Measurements from ENCODE around the gene DGCR2. TPM values are rescaled to one million over a fixed set of nuclear protein-coding genes. Genes with fewer than 3 reads are reported as not detected.

DGCR2 gene
- total and polyA plus RNA-seq, 2 experiments from 2014 or later, result 18.5 to 83.0 TPM

DNA sequence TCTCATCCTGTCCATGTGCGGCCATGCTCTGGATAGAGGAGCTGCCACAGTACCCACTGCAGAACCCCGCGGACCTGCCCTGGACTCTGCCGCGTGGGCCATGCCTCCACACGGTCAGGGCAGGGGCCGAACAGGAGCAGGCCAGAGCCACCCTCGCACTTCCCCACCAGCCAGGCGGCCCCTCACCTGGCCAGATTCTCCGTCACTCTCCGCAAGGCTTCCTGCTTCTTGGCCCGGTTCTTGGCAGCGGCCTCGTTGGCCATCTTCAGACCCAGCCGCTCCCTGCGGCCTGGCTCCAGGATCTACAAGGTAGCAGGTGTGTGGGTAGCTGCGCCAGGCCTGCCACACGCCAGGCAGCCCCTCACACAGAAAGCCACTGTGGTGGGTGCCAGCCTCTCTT is 12.7 kb upstream of the DGCR2 start:
- H3K27me3 Mint-ChIP-seq (ENCODE audit: insufficient read depth, low read depth, poor library complexity), result peaks cover 7% of the 10 kb centered on the region
- ATAC-seq, result no peak
- H3K4me1 Mint-ChIP-seq, result peaks cover 7% of the 10 kb centered on the region; the same call in 1 of the 3 replicates
- no peak overlapping the region for H3K27ac Mint-ChIP-seq
- H3K9me2 ChIP-seq (ENCODE audit: insufficient read depth), result no peaks in the 10 kb centered on the region
- H3K4me2 ChIP-seq, result no peak overlapping the region
- no peak overlapping the region for H3K4me3 ChIP-seq
- no peak overlapping the region for H3K4me3 Mint-ChIP-seq
- no peak for DNase-seq (ENCODE audit: low spot score)
- H2AFZ ChIP-seq, result no peak overlapping the region
- H3K36me3 ChIP-seq (ENCODE audit: insufficient read depth), result no peaks in the 10 kb centered on the region
- H3K27ac ChIP-seq (ENCODE audit: low read depth), result no peak overlapping the region
- TF ChIP-seq, protein P1, sequence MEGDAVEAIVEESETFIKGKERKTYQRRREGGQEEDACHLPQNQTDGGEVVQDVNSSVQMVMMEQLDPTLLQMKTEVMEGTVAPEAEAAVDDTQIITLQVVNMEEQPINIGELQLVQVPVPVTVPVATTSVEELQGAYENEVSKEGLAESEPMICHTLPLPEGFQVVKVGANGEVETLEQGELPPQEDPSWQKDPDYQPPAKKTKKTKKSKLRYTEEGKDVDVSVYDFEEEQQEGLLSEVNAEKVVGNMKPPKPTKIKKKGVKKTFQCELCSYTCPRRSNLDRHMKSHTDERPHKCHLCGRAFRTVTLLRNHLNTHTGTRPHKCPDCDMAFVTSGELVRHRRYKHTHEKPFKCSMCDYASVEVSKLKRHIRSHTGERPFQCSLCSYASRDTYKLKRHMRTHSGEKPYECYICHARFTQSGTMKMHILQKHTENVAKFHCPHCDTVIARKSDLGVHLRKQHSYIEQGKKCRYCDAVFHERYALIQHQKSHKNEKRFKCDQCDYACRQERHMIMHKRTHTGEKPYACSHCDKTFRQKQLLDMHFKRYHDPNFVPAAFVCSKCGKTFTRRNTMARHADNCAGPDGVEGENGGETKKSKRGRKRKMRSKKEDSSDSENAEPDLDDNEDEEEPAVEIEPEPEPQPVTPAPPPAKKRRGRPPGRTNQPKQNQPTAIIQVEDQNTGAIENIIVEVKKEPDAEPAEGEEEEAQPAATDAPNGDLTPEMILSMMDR (conservative IDR thresholded peaks at IDR 0.05; ENCODE audit: low read depth in 2 of 2), result no peak
- no peak for TF ChIP-seq STAT1 (IDR thresholded peaks at IDR 0.05; ENCODE audit: unreplicated experiment)
- TF ChIP-seq, protein P2, sequence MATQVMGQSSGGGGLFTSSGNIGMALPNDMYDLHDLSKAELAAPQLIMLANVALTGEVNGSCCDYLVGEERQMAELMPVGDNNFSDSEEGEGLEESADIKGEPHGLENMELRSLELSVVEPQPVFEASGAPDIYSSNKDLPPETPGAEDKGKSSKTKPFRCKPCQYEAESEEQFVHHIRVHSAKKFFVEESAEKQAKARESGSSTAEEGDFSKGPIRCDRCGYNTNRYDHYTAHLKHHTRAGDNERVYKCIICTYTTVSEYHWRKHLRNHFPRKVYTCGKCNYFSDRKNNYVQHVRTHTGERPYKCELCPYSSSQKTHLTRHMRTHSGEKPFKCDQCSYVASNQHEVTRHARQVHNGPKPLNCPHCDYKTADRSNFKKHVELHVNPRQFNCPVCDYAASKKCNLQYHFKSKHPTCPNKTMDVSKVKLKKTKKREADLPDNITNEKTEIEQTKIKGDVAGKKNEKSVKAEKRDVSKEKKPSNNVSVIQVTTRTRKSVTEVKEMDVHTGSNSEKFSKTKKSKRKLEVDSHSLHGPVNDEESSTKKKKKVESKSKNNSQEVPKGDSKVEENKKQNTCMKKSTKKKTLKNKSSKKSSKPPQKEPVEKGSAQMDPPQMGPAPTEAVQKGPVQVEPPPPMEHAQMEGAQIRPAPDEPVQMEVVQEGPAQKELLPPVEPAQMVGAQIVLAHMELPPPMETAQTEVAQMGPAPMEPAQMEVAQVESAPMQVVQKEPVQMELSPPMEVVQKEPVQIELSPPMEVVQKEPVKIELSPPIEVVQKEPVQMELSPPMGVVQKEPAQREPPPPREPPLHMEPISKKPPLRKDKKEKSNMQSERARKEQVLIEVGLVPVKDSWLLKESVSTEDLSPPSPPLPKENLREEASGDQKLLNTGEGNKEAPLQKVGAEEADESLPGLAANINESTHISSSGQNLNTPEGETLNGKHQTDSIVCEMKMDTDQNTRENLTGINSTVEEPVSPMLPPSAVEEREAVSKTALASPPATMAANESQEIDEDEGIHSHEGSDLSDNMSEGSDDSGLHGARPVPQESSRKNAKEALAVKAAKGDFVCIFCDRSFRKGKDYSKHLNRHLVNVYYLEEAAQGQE (IDR thresholded peaks at IDR 0.05; ENCODE audit: unreplicated experiment), result no peak
- TF ChIP-seq EZH2 (IDR thresholded peaks at IDR 0.05; ENCODE audit: low read depth, unreplicated experiment), result no peak
- no peak for TF ChIP-seq CREB1 (CRISPR knock-in tag; IDR thresholded peaks at IDR 0.05; ENCODE audit: low read depth)
- TF ChIP-seq, protein P3, sequence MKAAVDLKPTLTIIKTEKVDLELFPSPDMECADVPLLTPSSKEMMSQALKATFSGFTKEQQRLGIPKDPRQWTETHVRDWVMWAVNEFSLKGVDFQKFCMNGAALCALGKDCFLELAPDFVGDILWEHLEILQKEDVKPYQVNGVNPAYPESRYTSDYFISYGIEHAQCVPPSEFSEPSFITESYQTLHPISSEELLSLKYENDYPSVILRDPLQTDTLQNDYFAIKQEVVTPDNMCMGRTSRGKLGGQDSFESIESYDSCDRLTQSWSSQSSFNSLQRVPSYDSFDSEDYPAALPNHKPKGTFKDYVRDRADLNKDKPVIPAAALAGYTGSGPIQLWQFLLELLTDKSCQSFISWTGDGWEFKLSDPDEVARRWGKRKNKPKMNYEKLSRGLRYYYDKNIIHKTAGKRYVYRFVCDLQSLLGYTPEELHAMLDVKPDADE (IDR thresholded peaks at IDR 0.05), result no peak
- H3K79me2 ChIP-seq (replicated peaks; ENCODE audit: insufficient read depth), result no peaks in the 10 kb centered on the region
- H3F3A ChIP-seq (replicated peaks; ENCODE audit: low read depth), result no peaks in the 10 kb centered on the region
- no peaks in the 10 kb centered on the region for H3K4me1 ChIP-seq (ENCODE audit: insufficient read depth)
- H3K27me3 ChIP-seq (ENCODE audit: insufficient read depth), result no peaks in the 10 kb centered on the region
- H3K9me3 Mint-ChIP-seq, result no peaks in the 10 kb centered on the region
- no peaks in the 10 kb centered on the region for H4K20me1 ChIP-seq (replicated peaks; ENCODE audit: insufficient read depth)
- peaks cover 43% of the 10 kb centered on the region for H3K36me3 Mint-ChIP-seq (ENCODE audit: low read depth)

DNA sequence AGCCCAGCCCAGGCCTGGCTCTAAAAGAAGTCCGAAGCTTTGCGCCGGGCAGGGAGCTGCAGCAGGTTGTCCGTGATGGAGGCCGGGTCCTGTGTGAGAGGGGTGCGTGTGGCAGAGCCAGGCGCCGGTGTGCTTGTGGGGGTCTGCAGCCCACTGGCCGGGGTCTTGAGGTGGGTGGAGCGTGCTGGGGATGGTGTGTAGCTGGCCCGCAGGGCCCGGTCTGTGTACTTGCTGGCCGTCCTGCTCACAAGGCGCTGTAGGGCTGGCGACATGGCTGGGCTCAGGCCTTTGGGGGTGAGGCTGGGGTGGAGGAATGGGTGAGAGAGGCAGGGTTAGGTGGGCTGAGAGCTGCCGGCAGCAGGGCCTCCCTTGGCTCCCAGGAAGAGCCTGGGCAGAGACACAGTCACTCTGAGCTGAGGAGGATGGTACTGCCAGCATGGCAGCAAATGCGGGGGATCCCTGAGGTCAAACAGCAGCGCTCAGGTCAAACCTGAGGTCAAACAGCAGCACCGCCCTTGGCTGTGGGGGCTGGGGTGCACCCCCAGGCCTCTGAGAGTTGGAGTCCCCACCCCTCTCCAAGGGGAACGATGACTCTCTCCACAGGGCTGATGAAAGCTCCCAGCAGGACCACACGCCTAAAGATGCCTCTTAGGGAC is 12.1 kb upstream of the DGCR2 start:
- no peaks in the 10 kb centered on the region for H4K20me1 ChIP-seq (replicated peaks; ENCODE audit: insufficient read depth)
- H3K4me1 ChIP-seq (ENCODE audit: insufficient read depth), result no peaks in the 10 kb centered on the region
- no peak overlapping the region for H3K4me2 ChIP-seq
- no peak overlapping the region for H3K27ac ChIP-seq (ENCODE audit: low read depth)
- H3K27me3 ChIP-seq (ENCODE audit: insufficient read depth), result no peaks in the 10 kb centered on the region
- Mint-ChIP-seq H3K4me1 (peaks cover 7% of the 10 kb centered on the region; the same call in 1 of the 3 replicates), H3K27ac (no peak overlapping the region), H3K9me3 (no peaks in the 10 kb centered on the region), H3K4me3 (no peak overlapping the region), H3K27me3 (ENCODE audit: insufficient read depth, low read depth, poor library complexity) (peaks cover 12% of the 10 kb centered on the region), H3K36me3 (ENCODE audit: low read depth) (peaks cover 39% of the 10 kb centered on the region)
- H3K36me3 ChIP-seq (ENCODE audit: insufficient read depth), result no peaks in the 10 kb centered on the region
- DNase-seq (ENCODE audit: low spot score) (no peak), ATAC-seq (no peak)
- no peak overlapping the region for H3K4me3 ChIP-seq
- H3K9me2 ChIP-seq (ENCODE audit: insufficient read depth), result no peaks in the 10 kb centered on the region
- no peak overlapping the region for H2AFZ ChIP-seq
- no peaks in the 10 kb centered on the region for H3K79me2 ChIP-seq (replicated peaks; ENCODE audit: insufficient read depth)
- H3F3A ChIP-seq (replicated peaks; ENCODE audit: low read depth), result no peaks in the 10 kb centered on the region
- TF ChIP-seq EZH2phosphoT487 (IDR thresholded peaks at IDR 0.05; ENCODE audit: unreplicated experiment) (no peak), JUNB (IDR thresholded peaks at IDR 0.05; ENCODE audit: unreplicated experiment) (no peak), ZNF331 (CRISPR knock-in tag; IDR thresholded peaks at IDR 0.05; ENCODE audit: low read depth) (no peak), STAT1 (IDR thresholded peaks at IDR 0.05; ENCODE audit: unreplicated experiment) (no peak)
- TF ChIP-seq, protein P2 (IDR thresholded peaks at IDR 0.05; ENCODE audit: unreplicated experiment), result no peak

All from GM23338 (cell line).